GM18868 (cell line): Measurements from ENCODE around the gene DGKI.

Experiments used
- ATAC-seq: cut with Tn5 transposase; IDR thresholded peaks from one replicate; pipeline ENCODE4 v1.9.1; 2021; ENCODE audit warnings: mild to moderate bottlenecking, moderate library complexity; ENCODE audit not compliant: unreplicated experiment

Gene DGKI

GRCh38 chr7:137609500-137609899, 237.3 kb downstream of the DGKI start:
- no peak for ATAC-seq

- peak; percentile 41 for ATAC-seq
These were observed 240.6 kb downstream of the DGKI start for GRCh38 chr7:137606061-137606674.

DNA sequence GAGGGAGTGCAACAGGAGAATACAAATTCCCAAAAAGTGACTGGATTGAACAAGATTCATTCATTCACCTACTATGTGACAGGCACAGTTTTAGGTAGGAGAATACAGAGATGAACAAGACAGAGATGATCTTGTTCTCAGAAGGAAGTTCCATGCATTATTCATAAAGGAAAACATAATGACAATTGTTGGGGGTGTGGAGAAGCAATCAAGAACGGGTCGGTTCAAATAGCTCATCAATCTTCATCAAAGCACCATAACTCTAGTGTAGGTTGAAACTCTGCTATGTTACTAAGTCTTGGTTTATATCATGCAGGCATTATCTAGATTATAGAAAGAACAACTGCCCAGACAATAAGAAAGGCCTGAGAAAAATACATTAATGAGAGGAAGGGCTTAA, 243.7 kb downstream of the DGKI start:
- ATAC-seq = no peak

DNA sequence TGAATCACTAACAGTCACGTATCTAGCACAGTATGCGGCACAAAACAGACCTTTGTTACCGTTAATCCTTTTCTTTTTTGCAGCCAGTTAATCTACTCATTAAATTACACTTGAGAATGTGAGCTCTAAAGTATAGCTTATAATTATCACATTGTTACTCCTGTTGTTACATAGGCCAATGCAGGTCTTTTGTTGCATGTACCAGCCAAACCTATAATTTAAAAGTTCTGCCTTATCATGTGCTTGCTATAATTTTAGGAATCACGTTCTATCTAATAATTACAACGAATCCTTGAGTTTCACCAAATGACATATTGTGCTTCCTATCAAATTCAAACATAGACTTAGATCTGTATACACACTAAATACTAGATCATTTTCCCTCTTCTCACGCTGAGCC, 245.1 kb downstream of the DGKI start:
- no peak for ATAC-seq

DNA sequence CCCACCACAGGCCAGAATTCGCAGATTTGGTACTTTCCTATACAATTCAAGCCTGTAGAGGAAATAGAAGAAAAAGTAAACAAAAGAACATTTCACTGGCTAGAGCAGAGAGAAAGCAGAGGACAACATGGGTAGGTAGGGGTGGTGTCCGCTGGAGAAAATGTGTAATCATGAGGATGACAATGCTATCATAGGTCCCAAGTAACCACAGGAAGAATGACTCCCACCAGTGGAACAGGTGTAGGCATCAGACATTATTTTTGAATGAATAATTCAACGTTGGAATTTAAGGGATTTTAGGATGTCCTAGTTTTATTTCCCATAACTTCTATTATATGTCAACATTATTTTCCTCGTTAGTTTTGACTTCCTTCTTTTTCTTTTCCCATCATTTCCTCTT, 248.9 kb downstream of the DGKI start:
- ATAC-seq = no peak

GRCh38 chr7:137593115-137593711, 253.6 kb downstream of the DGKI start:
- no peak for ATAC-seq

DNA sequence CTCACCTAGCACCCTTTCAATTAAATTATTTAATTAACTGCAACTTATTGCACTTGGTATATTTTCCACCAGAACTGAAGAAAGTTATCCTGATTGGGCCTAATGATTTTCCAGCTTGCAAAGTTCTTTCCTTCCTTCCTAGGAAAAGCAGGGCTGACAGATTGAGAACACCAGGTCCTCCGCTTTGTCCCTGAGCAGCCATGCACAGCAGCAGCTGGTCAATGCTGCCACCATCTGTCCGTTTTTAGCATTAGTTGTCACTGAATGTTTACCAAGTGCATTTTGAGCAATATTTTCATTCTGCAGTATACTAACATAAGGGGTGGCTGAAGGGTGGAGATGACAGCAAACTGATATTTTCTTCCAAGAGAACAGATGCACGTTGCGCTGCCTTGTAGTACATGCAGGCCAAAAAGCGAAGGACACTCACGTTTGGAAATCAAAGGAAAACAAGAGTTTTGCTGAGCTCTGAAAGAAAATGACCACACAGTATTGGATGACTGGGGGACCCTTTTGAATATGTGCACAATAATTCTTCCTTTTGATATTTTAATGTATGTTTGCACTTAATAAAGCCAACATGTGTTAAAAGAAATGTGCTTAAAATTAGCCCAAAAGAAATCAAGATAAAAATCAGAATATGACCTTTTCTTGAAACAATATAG, 254.4 kb downstream of the DGKI start:
- ATAC-seq = peak; percentile 89

- no peak for ATAC-seq
These were observed 255.3 kb downstream of the DGKI start for GRCh38 chr7:137591421-137591837.

DNA sequence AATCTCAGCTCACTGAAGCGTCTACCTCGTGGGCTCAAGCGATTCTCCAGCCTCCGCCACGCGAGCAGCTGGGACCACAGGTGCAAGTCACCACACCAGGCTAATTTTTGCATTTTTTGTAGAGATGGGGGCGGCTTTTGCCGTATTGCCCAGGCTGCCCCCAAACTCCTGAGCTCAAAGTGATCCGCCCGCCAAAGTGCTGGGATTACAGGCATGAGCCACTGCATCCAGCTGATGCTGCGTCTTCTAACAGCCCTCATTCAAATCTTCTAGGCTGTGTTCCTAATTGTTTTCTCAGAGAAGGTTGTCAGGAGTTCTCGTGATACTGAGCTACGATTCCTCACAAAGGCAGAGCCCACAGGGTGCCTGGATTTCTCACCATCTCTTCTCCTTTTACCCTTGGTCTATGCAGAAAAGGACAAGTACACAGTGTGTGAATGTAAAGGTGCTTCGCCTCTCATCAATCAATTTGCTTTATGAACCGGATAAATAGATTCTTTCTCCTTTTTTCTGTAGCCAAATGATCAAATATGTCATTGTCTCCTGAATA, 255.9 kb downstream of the DGKI start:
- no peak for ATAC-seq

DNA sequence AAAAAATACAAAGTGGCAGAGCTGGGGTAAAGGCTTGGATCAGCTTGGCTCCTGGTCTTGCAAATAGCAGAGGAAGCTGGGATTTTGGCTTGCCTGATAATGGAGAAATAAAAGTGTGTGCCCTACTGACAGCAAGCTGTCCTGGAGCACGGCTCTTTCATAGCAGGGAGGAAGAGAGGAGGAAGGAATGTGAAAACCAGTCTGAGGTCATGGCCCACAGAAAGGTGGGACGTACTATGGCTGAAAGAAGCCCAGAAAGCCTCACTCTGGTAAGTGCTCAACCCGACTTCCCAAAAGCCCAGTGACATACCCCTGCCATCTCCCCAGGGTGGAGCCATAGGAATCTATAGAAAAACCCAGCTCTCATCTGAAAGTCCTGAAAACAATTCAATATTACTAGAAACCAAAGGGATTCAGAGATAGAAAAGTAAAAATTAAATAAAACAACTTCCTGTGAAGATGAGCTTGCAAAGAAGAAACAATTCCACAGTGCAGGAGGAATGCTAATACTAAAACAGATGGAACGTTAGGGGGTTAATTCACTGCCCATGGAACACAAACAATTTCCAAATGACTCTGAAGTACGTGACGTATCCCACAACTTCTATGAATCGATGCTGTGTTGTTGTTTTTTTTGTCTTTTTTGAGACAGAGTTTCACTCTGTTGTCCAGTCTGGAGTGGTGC, 256.6 kb downstream of the DGKI start:
- no peak for ATAC-seq

DNA sequence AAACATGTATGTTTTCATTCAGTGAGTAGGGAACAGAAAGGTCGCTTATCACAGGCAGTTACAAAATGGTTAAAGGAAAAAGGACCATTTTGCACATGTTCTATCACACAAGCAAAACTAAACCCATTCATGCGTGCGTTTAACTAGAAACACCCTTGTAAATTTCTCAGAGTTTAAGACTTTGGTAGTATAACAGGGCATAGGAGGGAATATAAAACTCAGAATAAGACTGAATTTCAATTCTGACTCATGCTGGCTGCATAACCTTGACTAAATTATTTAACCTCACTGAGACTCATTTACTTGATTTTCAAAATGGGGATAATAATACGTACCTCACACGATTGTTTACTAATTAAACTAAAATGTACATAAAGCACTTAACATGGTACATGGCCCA, 259.4 kb downstream of the DGKI start:
- ATAC-seq = no peak

GRCh38 chr7:137585591-137585990, 261.2 kb downstream of the DGKI start:
- ATAC-seq = no peak

DNA sequence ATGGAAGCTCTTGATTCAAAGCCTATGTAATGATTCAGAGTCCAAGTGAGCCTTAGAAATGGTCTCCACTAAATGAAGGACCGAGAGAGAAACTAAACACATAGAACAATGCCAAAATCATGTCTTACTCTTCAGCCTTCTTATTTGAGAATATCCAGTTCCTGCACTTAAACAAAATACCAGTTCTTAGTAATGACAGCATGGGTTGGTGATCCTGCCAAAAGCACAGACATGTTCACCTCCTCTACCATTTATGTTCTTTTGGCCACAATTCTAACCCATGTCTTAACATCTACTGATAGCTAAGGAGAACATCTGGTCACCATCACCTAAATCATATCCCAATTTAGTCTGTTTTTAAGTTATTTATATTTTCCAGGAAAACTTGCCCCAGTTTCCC, 263.6 kb downstream of the DGKI start:
- no peak for ATAC-seq

DNA sequence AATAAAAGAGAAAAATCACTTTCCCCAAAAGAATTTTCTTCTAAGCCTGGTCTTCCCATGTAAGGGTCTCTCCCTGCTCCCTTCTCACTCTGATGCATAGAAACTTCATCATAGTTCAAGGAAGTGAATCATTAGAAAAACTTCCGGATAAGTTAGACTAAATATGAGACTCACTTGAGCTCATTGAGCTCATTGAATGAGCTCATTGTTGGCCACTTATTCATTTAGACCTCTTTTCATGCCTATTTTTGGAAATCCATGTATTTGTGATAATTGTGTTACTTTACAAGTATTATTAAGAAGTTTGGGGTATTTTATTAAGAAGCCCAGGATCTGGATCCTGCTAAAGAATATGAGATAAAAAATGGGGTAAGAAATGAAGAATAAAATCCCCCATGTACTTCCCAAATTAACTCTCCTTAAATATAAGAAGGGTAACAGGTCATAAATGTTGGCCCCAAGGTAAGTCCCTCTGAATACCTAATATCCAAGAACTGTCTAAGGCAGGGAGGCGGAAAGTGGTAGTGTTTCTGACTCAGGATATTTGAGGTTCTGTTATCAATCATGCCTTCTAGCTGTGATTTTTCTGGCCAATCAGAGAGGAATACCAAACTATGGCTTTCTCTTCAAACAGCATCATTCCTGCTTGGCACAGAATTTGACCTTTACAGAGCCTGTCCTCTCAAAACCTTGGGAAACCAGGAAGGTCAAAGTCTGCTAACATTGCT, 266.7 kb downstream of the DGKI start:
- no peak for ATAC-seq

DNA sequence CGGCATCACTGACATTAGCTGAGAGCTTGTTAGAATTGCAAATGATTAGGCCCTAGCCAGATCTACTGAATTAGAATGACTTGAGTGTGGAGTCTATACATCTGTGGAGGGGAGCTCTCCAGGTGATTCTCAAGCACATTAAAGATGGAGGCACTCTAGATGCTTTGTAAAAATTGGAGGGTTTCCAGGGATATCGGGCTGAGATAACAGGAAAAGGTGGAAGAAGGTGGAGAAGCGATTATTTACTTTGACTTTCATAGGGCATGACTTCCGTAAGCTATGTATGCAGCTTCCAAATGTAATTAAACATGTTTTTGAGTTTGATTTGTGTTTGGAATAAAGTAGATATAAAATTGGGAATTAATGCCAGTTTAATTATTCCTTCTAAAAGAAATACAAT, 268.2 kb downstream of the DGKI start:
- no peak for ATAC-seq

DNA sequence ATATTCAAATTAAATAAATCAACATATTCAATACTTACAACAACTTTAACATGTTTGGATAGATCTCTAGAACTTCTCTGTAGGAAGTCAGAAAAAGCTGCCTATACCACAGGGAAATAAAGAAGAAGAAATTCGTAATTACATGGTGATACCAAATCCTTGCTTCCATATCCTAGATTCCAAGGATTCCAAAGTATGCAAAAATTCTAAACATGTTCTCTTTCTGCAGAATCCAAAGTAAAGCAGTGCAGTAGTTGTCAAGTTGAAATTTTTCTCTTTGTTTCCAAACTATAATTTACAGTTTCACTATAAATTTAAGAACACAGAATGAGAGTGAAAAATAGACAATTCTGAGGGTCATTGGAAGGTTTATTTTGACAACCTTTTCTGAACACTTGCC, 269.6 kb downstream of the DGKI start:
- no peak for ATAC-seq

DNA sequence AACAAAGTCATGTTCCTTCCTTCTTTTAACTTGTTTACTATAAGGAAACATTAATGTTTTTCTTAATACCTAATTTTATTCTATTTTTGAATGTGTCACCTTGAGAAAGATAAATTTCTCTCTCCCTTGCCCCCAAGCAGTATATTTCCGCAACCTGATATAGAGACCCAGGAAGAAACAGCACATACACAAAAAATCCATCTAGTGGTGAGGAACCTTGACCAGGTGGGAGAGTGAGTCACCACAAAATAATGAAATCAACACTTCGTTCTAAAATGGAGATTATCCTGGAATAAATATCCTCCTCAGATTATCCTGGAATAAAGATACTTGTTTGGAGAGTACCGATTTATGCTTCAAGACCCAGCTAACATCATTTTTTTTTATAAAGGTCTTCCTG, 270.3 kb downstream of the DGKI start:
- no peak for ATAC-seq

DNA sequence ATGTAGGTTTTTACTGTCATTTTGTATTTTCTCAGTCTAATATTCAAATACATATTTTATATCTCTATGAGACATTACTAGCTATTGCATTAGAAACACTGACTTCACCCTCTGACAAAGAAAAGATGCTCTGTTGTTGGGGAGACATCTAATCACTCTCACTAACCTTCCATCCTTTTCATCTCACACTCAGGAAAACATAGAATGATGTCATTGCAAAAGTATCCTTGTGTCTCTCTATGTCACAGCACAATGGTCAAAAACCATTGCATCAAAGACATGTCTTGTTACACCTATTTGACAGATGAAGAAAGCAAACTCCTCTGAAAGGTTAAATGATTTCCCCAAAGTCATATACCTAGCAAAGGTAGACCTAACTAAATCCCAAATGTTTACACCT, 272.0 kb downstream of the DGKI start:
- no peak for ATAC-seq

- ATAC-seq = no peak
These were observed 274.6 kb downstream of the DGKI start for GRCh38 chr7:137572056-137572784.

GRCh38 chr7:137564677-137565076, 282.1 kb downstream of the DGKI start:
- ATAC-seq = no peak
